Smooth muscle cell (in vitro differentiated cells): ENCODE data around the gene PAFAH1B1. TPM values are rescaled to one million over a fixed set of nuclear protein-coding genes. Genes with fewer than 3 reads are reported as not detected.
A peak's percentile ranks its signal among the peaks of the same experiment; 100 is the strongest.

Source experiments
- DNase-seq: peaks from one replicate; lab custom pipeline; 2025; ENCODE audit not compliant: unreplicated experiment; lab: John Stamatoyannopoulos, UW
- H2AFZ ChIP-seq: fragments of 200-600 bp; sonication (generic); 2 replicates; pipeline ENCODE4 v1.6.0; 2016; ENCODE audit warnings: antibody characterized with exemption, low read depth, mild to moderate bottlenecking
- H3F3A ChIP-seq: fragments of 200-600 bp; sonication (generic); 2 replicates; pipeline ENCODE4 v1.6.0; 2017; ENCODE audit warnings: antibody characterized with exemption, low read depth
- H3K27ac ChIP-seq: fragments of 200-600 bp; sonication (generic); 2 replicates; pipeline ENCODE4 v1.5.1; 2016; ENCODE audit warnings: low read depth, mild to moderate bottlenecking
- H3K27me3 ChIP-seq: fragments of 200-600 bp; sonication (generic); 2 replicates; pipeline ENCODE4 v1.6.1; 2016; ENCODE audit warnings: low read depth, mild to moderate bottlenecking
- H3K36me3 ChIP-seq: fragments of 200-600 bp; sonication (generic); 2 replicates; pipeline ENCODE4 v1.5.1; 2016; ENCODE audit warnings: low read depth
- H3K4me1 ChIP-seq: fragments of 200-600 bp; sonication (generic); 2 replicates; pipeline ENCODE4 v1.5.1; 2016; ENCODE audit warnings: low read depth
- H3K4me2 ChIP-seq: fragments of 200-600 bp; sonication (generic); 2 replicates; pipeline ENCODE4 v1.6.0; 2016; ENCODE audit warnings: mild to moderate bottlenecking
- H3K4me3 ChIP-seq: fragments of 200-600 bp; sonication (generic); 2 replicates; pipeline ENCODE4 v1.5.1; 2016; ENCODE audit warnings: mild to moderate bottlenecking
- H3K79me2 ChIP-seq: fragments of 200-600 bp; sonication (generic); 2 replicates; pipeline ENCODE4 v1.6.0; 2016; ENCODE audit warnings: low read depth, mild to moderate bottlenecking
- H3K9ac ChIP-seq: fragments of 200-600 bp; sonication (generic); 2 replicates; pipeline ENCODE4 v1.6.0; 2016; ENCODE audit warnings: low read depth
- H3K9me3 ChIP-seq: fragments of 200-600 bp; sonication (generic); replicated peaks from 2 replicates; pipeline ENCODE4 v1.5.1; 2016; ENCODE audit warnings: low read depth
- H4K20me1 ChIP-seq: fragments of 200-600 bp; sonication (generic); 2 replicates; pipeline ENCODE4 v1.6.0; 2016; ENCODE audit warnings: low read depth
- WGBS: methylation state at CpG from one replicate; pipeline ENCODE4 v1.1.7; 2016; ENCODE audit warnings: low lambda C conversion rate; 5-methylcytosine and 5-hydroxymethylcytosine counted together
- polyA plus RNA-seq: library from polyadenylated mRNA; unstranded; fragments of >200 nt; fragmentation: Nextera tagmentation; extraction: Ambion mirVana; gene quantifications from 2 replicates; pipeline ENCODE4 v1.2.1, GENCODE V29; 2016
- total RNA-seq: library from RNA; depleted of rRNA; stranded (reverse); fragments of >200 nt; gene quantifications from 2 replicates; pipeline ENCODE4 v1.2.3, GENCODE V29; 2014
- TF ChIP-seq, protein P1 (sequence below): fragments of 200-600 bp; sonication (generic); IDR thresholded peaks from 2 replicates; pipeline ENCODE4 v1.5.1; 2017; ENCODE audit warnings: borderline replicate concordance, mild to moderate bottlenecking, antibody characterized with exemption; ENCODE audit not compliant: insufficient read depth, poor library complexity, severe bottlenecking

PAFAH1B1 gene
- total and polyA plus RNA-seq, 2 experiments from 2014 or later = 105 to 127 TPM

GRCh38 chr17:2598166-2598565, 4.7 kb downstream of the PAFAH1B1 start:
- TF ChIP-seq, protein P1, sequence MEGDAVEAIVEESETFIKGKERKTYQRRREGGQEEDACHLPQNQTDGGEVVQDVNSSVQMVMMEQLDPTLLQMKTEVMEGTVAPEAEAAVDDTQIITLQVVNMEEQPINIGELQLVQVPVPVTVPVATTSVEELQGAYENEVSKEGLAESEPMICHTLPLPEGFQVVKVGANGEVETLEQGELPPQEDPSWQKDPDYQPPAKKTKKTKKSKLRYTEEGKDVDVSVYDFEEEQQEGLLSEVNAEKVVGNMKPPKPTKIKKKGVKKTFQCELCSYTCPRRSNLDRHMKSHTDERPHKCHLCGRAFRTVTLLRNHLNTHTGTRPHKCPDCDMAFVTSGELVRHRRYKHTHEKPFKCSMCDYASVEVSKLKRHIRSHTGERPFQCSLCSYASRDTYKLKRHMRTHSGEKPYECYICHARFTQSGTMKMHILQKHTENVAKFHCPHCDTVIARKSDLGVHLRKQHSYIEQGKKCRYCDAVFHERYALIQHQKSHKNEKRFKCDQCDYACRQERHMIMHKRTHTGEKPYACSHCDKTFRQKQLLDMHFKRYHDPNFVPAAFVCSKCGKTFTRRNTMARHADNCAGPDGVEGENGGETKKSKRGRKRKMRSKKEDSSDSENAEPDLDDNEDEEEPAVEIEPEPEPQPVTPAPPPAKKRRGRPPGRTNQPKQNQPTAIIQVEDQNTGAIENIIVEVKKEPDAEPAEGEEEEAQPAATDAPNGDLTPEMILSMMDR = no peak
- Histone ChIP-seq H3F3A (peaks cover 13% of the 10 kb centered on the region), H3K4me2 (peak overlapping the region; percentile 100), H3K4me1 (peaks cover 18% of the 10 kb centered on the region), H3K79me2 (peaks cover 95% of the 10 kb centered on the region), H3K9ac (no peak overlapping the region), H3K27ac (peak overlapping the region; percentile 30), H4K20me1 (peaks cover 91% of the 10 kb centered on the region), H3K9me3 (no peaks in the 10 kb centered on the region), H3K4me3 (no peak overlapping the region), H3K27me3 (no peaks in the 10 kb centered on the region), H2AFZ (no peak overlapping the region), H3K36me3 (no peaks in the 10 kb centered on the region)
- 81% methylated on average over 8 of the region's 8 CpGs for WGBS
- DNase-seq = no peak

DNA sequence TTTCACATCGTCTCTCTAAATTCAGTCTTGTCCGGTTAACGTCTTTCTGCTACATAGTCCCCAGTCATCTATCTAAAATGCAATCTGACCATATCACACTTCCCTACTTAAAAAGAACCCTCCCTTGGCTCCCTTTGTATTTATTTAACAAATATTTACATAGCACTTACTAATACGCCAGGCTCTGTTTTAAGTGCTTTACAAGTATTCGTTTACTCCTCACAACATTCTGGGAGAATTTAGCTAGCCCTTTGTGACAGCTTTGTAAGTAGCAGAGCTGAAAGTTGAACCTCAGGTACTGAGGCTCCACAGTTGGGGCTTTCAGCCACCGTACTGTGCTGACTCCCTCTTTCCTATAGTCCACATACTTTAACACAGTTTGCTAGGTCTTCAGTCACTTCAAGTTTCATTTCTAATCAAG, 9.2 kb downstream of the PAFAH1B1 start:
- no peak overlapping the region for H2AFZ ChIP-seq
- DNase-seq = no peak
- no peak overlapping the region for H3K4me3 ChIP-seq
- no peaks in the 10 kb centered on the region for H3K36me3 ChIP-seq
- H3F3A ChIP-seq = peaks cover 12% of the 10 kb centered on the region
- H3K9me3 ChIP-seq = no peaks in the 10 kb centered on the region
- no peak overlapping the region for H3K9ac ChIP-seq
- 58% methylated on average over 6 of the region's 6 CpGs for WGBS
- H3K79me2 ChIP-seq = peaks cover 100% of the 10 kb centered on the region
- no peaks in the 10 kb centered on the region for H3K27me3 ChIP-seq
- TF ChIP-seq, protein P1 = no peak
- H3K27ac ChIP-seq = peak overlapping the region; percentile 32
- H3K4me1 ChIP-seq = no peaks in the 10 kb centered on the region
- H4K20me1 ChIP-seq = peaks cover 100% of the 10 kb centered on the region
- H3K4me2 ChIP-seq = no peak overlapping the region

GRCh38 chr17:2608350-2608913, 15.0 kb downstream of the PAFAH1B1 start:
- 96% methylated on average over 6 of the region's 6 CpGs for WGBS

DNA sequence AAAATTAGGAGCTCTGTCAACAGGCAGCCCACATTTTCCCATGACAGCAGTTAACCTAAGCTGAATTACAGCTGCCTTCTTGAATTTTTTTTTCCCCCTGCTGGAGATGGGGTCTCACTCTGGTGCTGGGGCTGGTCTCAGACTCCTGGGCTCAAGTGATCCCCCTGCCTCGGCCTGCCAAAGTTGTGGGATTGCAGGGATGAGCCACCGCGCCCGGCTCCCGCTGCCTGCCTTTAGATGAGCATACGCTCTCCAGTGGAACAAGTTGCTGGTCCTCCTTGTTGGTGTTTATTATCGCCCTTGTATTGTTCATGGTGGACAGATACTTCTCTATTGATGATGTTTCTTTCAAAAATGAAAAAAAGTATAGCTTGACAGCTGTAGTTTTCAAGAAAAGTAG, 15.6 kb downstream of the PAFAH1B1 start:
- TF ChIP-seq, protein P1 = no peak
- Histone ChIP-seq H3K27ac (no peak overlapping the region), H3K9me3 (no peaks in the 10 kb centered on the region), H3K4me2 (no peak overlapping the region), H4K20me1 (peaks cover 100% of the 10 kb centered on the region), H3K36me3 (no peaks in the 10 kb centered on the region), H3K27me3 (no peaks in the 10 kb centered on the region), H3K4me3 (no peak overlapping the region), H3K79me2 (peaks cover 100% of the 10 kb centered on the region), H3K4me1 (peaks cover 6% of the 10 kb centered on the region), H3K9ac (no peak overlapping the region), H3F3A (no peaks in the 10 kb centered on the region), H2AFZ (no peak overlapping the region)
- no peak for DNase-seq
- WGBS = 96% methylated on average over 7 of the region's 7 CpGs

More at GRCh38 chr17:2608350-2608913, 15.0 kb downstream of the PAFAH1B1 start:
- no peak overlapping the region for H3K4me2 ChIP-seq
- no peak overlapping the region for H2AFZ ChIP-seq
- H3K9ac ChIP-seq = no peak overlapping the region
- TF ChIP-seq, protein P1 = no peak
- DNase-seq = no peak
- H3K36me3 ChIP-seq = no peaks in the 10 kb centered on the region
- H3K4me1 ChIP-seq = peaks cover 6% of the 10 kb centered on the region
- no peaks in the 10 kb centered on the region for H3K27me3 ChIP-seq
- H3F3A ChIP-seq = no peaks in the 10 kb centered on the region
- H3K9me3 ChIP-seq = no peaks in the 10 kb centered on the region
- H3K4me3 ChIP-seq = no peak overlapping the region
- peaks cover 100% of the 10 kb centered on the region for H4K20me1 ChIP-seq
- H3K79me2 ChIP-seq = peaks cover 100% of the 10 kb centered on the region
- no peak overlapping the region for H3K27ac ChIP-seq
